Heart left ventricle (tissue), 13 donors: ENCODE measurements around the gene TEX264.

Source experiments
- POLR2A ChIP-seq, 2 donors: fragments of 450-650 bp; IDR thresholded peaks; one replicate each; pipeline ENCODE4 v1.6.1; 2017; ENCODE audit warnings: antibody characterized with exemption in 2 of 2, mild to moderate bottlenecking in 2 of 2, moderate library complexity in 2 of 2
- TF ChIP-seq, protein P1 (sequence below), 12 donors: fragments of 200-600 bp; sonication (generic) in 4 of 12; IDR thresholded peaks; one replicate each; pipeline versions ENCODE4 v1.5.0 to v1.8.0; 2018 to 2022; ENCODE audit warnings: antibody characterized with exemption in 12 of 12, mild to moderate bottlenecking in 5 of 12
- donor health status: ischemic (EF 13 %, LVEDD 7.1; RV severe dilation, severe dysfunction).
- donor health status: DM: no; HTN: yes; CAD: no.
- donor health status: DM: no; HTN: no; CAD: no.
- donor health status: ischemic (EF 25% LVEDD 6.9; RV normal size, moderate dysfunction).
- donor health status: ischemic (EF 25% LVEDD 5.7; RV mildly dilated, moderate dysfunction).
- donor health status: ischemic (EF 35%, LVEDD 5.7; RV mildly dilated, moderate dysfunction).
- donor health status: nonischemic (EF 11% LVEDD 7.7; RV severe dilation, severe dysfunction).
- donor health status: DM: yes; HTN: yes; CAD: no.
- donor health status: PGD.
- donor health status: ischemic (EF 29% LVEDD 5.4; RV normal size, mild dysfunction).
- donor health status: nonischemic (EF 23%, LVEDD 6.1; RV moderate dilation, normal function).

DNA sequence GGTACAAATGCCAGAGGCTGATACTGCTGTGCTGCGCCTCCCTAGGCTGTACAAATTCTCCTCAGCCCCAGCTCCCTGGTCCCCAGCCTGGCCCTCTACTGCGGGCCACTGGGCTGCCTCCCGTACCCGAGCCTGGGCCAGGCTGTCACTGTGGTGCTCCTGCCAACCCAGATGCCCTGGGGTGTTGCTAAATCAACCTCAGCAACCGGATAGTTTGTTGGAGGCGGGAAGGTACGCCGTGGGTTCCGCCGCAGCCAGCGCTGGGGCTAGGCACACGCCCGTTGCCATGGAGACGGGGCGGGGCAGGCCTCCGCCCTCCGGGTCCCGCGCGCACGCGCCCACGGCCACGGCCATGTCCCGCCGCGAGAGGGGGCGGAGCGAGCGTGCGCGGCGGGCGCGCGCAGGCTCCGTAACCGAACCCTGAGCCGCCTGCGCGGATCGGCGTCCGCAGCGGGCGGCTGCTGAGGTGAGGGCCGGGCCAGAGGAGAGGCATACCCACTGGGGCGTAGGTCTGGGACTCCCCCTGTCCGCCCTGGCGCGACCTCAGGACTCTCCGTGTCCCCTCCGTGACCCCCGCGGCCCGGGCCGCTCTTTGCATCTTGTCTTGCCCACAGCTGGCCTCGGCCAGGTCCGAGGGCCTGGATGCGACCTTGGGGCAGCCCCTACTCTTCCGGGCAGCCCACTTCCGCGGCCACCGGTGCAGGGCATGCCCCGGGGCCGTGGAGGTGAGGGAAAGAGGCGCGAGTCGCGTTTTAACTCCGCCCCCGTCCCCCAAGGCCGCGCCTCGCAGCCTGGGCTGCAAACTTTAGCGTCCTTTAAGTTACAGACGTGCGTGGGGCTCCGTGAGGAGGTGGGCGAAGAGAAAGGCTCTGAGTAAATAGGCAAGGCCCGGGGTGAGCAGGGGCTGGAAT lies at the start of gene TEX264:
- TF ChIP-seq, protein P1, sequence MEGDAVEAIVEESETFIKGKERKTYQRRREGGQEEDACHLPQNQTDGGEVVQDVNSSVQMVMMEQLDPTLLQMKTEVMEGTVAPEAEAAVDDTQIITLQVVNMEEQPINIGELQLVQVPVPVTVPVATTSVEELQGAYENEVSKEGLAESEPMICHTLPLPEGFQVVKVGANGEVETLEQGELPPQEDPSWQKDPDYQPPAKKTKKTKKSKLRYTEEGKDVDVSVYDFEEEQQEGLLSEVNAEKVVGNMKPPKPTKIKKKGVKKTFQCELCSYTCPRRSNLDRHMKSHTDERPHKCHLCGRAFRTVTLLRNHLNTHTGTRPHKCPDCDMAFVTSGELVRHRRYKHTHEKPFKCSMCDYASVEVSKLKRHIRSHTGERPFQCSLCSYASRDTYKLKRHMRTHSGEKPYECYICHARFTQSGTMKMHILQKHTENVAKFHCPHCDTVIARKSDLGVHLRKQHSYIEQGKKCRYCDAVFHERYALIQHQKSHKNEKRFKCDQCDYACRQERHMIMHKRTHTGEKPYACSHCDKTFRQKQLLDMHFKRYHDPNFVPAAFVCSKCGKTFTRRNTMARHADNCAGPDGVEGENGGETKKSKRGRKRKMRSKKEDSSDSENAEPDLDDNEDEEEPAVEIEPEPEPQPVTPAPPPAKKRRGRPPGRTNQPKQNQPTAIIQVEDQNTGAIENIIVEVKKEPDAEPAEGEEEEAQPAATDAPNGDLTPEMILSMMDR (IDR thresholded peaks at IDR 0.05): no peak
- TF ChIP-seq POLR2A (IDR thresholded peaks at IDR 0.05): peak in 1 of 2 donors; percentile 89
